ENCODE measurements around the gene GABRG1.

The GABRG1 gene

DNA sequence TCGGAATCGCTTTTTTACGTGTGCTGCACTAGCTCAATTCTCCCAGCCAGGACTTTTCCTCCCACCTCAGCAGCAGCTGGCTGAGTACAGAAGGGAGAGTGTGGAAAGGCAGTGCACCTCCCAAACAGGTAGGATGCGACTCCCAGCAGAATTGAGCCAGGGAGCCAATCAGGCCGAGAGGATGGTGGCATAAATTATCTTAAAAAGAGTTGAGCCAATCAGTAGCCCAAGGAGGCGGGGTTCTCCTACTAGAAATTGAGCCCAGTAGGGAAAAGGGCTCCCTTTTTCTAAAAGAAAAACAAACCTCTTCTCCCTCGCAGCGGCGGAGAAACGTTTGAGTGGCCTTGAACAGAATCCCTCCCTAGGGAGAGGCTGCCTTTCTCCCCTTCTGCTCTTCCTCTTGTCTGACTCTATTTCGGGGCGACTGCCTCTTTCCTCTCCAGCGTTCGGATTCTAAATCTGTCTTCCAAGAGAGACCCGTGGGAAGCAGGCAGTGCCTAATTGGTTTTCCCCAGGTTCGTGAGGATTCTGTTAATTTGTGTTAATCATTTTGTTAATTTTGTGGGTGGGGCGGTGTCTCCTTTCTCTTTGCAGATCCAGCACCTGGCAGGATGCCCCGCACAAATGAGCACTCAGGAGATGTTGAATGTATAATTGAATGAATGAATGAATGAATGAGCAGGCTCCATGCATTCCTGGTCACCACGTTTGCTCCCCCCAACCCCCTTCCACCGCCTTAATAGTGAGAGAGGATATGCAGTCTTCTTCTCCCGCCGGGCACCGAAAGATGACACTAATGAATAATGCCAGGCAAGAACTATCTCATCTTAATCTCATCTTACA, at the start of gene GABRG1:
Gene GABRG1, minus strand, starts transcription at position 142 of the 843 bp plus-strand sequence. Its CDS starts 141 bp downstream, at position 1.
- in situ Hi-C loops (cut with MboI; ENCODE audit: low pct_unique_long_range_greater_than_20kb, low sequenced_read_pairs), result no loop called here
- no peak for DNase-seq

DNA sequence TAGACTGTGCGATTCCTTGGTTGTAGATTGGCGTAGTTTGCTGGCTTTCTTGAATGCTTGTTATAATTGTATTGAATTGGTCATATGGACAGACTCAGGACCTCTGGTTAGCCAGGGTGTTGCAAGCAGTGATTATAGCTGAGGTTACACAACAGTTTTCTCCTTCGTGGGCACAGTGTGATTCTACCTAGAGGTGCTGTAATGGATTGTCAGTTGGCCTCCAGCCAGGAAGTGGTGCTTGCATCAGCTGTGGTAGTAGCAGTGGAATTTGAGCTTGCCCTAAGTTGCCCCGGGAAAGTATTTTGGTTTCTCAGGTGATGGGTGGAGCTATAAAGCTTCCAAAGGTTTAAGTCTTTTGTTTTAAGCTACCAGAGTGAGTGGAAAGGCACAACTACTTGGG, 23.1 kb upstream of the GABRG1 start:
- in situ Hi-C loops (cut with MboI; ENCODE audit: low pct_unique_long_range_greater_than_20kb, low sequenced_read_pairs), result no loop called here

DNA sequence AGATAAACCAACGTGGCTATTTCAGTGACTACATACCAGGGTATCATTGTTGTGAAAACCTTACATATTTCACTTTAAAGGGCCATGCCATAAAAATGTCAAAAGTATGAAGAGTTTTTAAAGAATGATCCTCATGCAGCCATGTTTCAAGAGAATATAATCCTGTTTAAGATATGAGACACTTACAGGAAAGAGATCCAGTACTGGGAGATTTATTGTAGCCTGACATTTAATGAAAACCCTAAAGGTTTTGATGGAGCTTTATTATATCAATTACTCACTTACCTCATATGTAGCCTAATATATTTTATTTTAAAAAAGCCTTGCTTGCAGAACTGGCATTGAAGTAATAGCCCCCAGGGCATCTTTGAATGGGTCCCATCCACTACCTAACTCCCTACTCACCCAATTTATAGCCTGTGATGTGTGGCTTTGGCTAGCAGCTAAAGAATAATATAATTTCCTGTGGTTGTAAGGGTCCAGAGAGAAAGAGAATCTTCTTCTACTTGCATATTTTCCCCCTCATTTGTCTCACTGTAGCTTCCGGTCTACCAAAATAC, 7.7 kb upstream of the GABRG1 start:
- no peak for DNase-seq
- in situ Hi-C loops (cut with MboI; ENCODE audit: low pct_unique_long_range_greater_than_20kb, low sequenced_read_pairs), result no loop called here

More for the DNA sequence above, 23.1 kb upstream of the GABRG1 start:
- DNase-seq, result no peak

DNA sequence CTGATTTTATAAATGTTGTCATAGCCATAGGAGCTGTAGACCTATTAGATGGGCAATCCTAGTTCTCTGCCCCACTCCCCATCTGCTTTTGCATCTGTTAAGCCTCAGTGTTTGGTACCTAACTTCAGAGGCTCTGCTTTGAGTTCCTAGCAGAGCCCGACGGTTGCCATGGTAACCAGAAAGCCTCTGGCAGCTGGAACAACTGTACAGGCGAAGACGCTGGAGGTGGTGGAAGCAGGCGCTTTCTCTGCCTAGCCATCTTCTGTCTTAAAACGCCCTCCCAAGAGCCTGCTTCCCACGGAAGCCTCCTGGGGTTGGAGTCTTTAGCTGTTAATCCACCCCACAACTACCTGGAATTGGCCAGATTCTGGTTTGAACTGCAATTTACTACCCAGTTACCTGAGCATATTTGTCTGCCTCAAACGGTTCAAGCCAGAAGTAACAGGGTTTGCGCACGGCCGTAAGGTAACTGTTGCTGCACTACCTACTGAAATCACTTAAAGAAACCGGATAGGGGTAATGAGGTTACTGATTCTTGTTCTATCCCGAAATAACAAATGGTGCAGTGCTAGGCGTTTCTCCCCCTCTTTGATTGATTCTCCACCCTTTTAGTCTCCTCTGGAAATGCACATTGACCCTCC, 1.0 kb upstream of the GABRG1 start:
- no peak for DNase-seq
- in situ Hi-C loops (cut with MboI; ENCODE audit: low pct_unique_long_range_greater_than_20kb, low sequenced_read_pairs), result no loop called here

DNA sequence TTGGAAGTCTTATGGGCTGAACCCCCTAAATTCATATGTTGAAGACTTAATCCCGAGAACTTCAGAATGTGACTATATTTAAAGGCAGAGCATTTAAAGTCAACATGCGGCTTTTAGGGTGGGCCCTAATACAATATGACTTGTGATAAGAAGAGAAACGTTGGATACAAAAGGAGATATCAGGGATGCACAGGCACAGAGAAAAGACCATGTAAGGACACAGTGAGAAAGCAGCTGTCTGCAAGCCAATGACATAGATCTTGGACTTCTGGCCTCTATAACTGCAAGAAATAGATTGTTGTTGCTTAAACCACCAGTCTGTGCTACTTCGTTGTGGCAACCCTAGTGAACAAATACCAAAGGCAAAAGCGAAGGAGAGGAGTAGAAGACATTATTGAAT, 42.2 kb downstream of the GABRG1 start:
- DNase-seq, result no peak
- in situ Hi-C loops (cut with MboI; ENCODE audit: low pct_unique_long_range_greater_than_20kb, low sequenced_read_pairs), result no loop called here

DNA sequence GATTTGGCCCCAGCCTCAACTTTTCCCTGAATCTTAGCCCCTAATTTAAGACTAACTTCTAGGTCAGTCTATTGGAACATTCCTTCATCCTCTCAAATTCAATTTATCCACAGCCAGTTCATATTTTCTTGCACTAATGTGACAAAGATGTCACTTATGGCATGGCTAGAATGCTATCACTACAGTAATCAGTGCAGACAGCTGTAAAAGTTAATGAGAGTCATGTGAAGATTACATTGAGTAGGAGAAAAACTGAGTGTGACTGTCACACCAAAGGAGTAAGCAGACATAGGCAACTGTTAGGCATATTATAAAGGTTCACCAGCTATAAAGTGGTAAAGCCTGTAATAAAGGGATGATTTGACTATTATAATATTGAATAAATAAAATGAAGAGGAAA, 42.6 kb downstream of the GABRG1 start:
- no peak for DNase-seq
- in situ Hi-C loops (cut with MboI; ENCODE audit: low pct_unique_long_range_greater_than_20kb, low sequenced_read_pairs), result no loop called here

DNA sequence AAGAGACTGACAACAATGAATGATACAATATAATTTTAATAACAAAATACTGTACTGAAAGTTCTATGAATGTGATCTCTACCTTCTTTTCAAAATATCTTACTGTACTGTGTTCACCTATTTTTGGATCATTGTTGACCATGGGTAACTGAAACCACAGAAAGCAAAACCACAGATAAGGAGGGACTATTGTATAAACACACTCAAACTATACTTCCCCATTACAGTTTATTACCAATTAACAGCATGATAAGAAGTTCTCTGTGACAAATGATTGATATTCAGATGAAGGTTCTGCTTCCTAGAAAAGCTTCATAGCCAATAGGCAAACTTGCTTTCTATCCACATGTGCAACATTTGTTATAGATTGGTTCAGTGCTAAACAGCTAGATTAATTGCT, 50.1 kb downstream of the GABRG1 start:
- in situ Hi-C loops (cut with MboI; ENCODE audit: low pct_unique_long_range_greater_than_20kb, low sequenced_read_pairs), result no loop called here

DNA sequence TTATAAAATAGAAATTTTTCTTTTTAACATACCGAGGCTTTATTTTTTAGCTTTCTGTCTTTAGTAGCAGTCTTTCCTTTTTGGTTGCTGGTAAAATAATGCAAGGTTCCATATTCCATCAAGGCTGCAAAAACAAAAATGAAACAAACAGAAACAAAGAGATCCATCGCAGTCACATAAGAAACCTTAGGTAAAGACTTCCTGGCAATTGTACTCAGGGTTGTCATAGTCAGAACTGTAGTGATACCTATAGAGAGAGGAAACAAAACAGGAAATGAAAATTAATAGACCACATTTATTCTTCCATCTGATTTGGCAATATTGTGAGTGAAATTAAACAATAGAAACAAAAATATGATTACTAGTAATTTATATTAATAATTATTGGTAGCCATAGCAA, 72.5 kb downstream of the GABRG1 start:
- in situ Hi-C loops (cut with MboI; ENCODE audit: low pct_unique_long_range_greater_than_20kb, low sequenced_read_pairs), result no loop called here
- DNase-seq, result no peak

More for the DNA sequence above, 50.1 kb downstream of the GABRG1 start:
- DNase-seq, result peak; percentile 35

DNA sequence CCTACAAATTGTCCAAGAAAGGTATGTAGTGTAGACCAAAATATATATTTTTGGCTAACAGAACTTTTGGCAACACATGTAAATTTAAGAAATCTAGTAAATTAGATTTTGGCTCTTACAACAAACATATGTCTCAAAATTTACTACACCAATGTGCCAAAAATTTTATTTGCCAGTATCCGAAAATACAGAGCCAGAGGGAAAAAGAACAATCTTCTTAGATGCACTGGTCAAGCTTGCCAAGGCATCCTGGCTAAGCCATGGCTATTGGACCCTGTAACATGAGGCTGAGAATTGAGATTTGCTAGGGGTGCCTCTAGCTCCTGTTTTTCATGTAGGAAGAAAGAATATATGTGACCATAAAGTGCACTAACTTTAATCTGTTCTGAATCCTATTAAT, 91.8 kb downstream of the GABRG1 start:
- DNase-seq, result no peak
- in situ Hi-C loops (cut with MboI; ENCODE audit: low pct_unique_long_range_greater_than_20kb, low sequenced_read_pairs), result no loop called here

DNA sequence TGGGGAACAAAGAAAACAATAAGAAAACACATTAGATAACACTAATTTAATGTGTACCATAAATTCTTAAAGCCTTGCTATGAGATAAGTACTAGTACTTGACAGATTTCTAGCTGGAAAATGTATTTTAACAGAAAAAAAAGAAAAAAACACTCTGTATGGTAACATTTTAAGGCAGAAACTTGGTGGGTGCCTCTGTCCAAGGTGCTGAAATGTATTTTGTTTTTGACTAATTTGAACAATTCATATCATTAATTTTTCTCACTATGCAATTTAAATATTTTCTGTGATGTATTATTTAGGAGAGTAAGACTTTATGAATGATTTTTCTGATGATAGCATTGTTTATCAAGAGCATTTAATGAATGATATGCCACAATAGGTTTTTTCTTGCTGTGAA, 107.5 kb downstream of the GABRG1 start:
- DNase-seq, result peak; percentile 5
- in situ Hi-C loops (cut with MboI; ENCODE audit: low pct_unique_long_range_greater_than_20kb, low sequenced_read_pairs), result no loop called here

DNA sequence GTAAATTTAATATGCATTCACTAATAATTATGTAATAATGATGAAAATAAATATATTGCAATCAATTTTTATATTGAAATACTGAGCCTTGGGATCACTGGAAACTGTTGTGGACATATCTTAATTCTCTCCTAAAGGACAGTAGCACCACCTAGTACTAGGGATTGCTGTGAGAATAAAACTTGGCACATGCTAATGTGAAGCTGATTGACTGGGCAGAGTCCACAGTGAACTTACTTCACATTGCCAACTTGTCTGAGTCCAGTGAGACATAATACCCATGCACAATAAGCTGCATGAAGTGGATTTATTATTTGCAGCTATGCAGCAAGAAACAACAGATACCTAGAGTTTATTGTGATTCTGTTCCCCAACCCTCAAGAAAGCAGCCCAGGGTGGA, 131.1 kb downstream of the GABRG1 start:
- in situ Hi-C loops (cut with MboI; ENCODE audit: low pct_unique_long_range_greater_than_20kb, low sequenced_read_pairs), result no loop called here
- DNase-seq, result no peak

DNA sequence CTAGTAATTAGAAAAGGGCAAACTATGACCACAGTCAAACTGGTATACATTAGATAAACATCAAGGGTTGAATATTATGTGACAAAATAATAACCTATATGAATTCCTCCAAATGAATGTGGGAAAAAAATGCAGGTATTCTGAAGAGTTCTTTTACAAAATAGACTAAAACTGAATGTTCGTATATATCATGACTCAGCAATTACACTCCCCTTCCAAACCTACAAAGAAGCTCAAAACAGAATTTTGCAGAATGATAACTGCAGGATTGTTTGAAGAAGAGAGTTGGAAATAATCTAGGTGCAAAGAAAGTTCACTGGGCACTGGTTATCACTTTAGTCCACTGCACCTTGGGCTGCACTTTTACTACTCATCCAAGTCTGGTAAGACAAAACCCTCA, 134.1 kb downstream of the GABRG1 start:
- no peak for DNase-seq

DNA sequence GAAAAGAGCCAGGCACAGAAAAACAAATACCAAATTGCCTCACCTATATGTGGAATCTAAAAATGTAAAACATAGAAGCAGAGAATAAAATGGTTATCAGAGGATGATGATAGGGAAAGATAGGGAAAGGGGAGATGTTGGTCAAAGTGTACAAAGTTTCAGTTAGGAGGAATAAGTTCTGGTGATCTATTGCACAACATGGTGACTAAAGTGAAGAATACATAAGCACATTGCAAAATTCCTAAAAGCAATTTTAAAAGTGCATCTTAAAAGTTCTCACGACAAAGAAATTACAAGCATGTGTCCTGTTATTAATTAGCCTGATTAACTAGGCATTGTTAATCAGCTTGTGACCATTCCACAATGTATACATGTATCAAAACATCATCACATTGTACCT, 136.0 kb downstream of the GABRG1 start:
- DNase-seq, result no peak
- in situ Hi-C loops (cut with MboI; ENCODE audit: low pct_unique_long_range_greater_than_20kb, low sequenced_read_pairs), result no loop called here

More for the DNA sequence above, 134.1 kb downstream of the GABRG1 start:
- in situ Hi-C loops (cut with MboI; ENCODE audit: low pct_unique_long_range_greater_than_20kb, low sequenced_read_pairs), result no loop called here
